Fibroblast of skin of back (primary cell): ENCODE data around the gene ARHGAP6.

ENCODE experiments used
- DNase-seq: peaks from one replicate; pipeline ENCODE4 v3.0.0-alpha.2; 2013

ARHGAP6 gene

DNA sequence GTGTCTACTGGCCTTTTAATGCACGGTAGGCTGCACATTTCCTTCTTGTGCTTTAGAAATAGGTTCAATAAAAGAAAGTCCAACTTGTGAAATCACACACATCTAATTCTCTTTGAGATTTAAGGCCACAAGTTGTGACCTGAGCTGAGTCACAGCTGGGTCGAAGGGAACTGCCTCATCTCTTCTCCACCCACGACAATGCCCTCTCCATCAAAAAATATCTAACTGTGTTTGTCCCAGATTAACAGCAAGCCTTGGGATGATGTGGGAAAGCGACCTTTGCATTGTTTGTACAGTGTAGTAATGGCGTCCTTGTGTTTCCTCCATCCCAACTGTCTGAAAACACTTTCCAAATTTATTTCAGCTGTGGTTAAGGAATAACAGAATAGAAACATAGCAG lies 203.6 kb downstream of the ARHGAP6 start:
- DNase-seq = no peak

DNA sequence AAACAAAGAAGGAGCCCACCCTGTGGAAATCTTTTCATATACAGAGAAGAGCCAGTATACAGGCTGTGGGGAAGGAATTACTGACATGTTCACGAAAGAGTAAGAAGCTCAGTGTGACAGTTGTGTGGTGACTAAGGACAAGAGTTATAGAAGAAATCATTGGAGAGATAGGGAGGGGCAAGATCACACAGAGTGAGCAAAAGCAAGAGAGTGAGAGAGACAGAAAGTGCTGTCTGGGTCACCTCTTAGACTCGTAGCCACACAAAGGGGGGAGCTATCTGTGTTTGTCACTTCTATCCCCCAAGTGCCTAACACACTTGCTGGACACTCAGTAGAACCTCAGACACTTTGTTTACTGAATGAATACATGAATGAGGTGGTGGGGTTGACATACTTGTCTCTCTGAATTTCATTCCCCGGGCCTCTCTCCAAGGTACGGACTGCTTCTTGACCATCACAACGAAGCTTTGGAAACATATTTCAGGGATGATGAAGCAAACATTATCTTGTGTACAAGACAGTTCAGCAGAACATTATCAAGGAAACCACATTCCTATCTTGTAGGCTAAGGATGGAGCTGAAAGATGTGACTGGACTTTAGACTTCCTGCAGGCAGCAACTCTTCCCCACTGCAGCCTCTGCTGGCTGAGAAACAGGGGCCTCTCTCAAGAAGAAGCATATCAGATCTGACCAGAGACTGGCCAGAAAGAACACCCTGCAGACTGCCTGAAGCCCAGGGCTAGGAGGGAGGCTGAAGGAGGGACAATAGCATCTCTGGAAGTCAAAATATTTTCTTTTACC lies 204.3 kb downstream of the ARHGAP6 start:
- DNase-seq = peak; percentile 71

DNA sequence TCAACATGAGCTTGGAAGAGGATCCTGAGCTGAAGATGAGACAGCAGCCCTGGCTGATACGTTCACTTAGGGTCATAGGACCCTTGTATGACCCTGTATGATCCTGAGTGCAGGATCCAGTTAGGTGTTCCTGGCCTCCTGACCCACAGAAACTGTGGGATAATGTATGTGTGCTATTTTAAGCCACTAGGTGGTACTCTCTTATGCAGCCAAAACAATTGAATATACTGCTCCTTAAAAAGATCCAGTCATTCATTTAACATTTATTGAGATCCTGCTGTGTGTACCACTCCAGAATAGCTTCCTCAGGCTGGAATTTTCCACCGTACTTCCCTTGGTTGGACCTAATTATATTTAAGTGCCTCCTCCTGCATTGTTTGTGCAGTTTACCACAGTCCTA lies 205.4 kb downstream of the ARHGAP6 start:
- no peak for DNase-seq

DNA sequence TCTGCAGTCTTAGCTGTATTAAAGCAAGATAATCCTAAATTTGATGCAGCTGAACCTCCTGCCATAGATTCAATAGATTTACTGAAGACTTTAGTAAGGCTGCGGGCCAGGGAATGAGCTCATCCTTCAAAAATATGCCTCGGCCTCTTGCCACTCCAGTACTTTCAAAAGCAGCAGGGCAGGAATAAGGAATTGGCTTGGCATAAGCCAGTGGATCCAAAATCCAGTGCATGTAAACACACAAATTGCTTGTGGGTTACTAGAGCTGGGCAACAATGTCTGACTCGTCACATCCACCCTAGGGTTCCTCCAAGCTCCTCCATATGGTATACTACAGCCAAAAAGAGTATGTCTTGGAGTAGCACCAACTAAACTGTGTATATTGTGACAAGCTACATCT lies 207.6 kb downstream of the ARHGAP6 start:
- DNase-seq = no peak

DNA sequence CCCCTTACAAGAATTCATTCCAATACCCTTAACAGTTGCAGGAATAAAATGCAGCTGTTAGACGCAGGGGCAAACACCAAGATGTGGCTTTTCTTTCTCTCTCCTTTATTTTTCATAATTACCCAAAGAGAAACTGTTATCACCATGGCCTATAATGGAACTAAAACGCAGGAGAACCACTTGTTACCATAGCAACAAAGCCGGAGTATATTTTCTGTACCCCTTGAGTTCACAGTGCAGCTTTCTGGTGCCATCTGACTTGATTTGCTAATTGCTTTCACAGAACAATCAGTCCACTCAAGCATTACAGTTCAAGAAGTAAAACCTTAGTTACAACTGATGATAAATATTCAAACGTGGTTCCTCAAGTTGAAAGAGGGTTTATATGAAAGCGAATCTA lies 214.6 kb downstream of the ARHGAP6 start:
- no peak for DNase-seq

DNA sequence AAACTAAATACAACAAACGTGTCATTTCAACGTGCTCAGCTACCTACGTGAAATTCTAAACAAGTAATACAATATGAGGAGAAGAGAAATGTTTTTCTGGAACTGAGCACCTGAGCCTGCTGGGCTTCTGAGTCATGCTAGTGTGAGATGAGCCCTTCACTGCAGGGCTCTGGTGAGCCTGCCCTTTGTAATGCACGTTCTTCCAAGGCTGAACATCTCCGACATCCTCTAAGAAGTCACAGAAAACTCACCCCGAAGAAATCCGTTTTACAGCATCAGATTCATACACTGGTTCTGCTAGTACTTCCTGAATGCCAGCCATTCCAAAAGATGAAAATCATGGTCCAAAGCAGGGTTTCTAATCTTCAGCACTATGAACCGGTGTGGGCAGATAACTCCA lies 215.4 kb downstream of the ARHGAP6 start:
- DNase-seq = no peak

DNA sequence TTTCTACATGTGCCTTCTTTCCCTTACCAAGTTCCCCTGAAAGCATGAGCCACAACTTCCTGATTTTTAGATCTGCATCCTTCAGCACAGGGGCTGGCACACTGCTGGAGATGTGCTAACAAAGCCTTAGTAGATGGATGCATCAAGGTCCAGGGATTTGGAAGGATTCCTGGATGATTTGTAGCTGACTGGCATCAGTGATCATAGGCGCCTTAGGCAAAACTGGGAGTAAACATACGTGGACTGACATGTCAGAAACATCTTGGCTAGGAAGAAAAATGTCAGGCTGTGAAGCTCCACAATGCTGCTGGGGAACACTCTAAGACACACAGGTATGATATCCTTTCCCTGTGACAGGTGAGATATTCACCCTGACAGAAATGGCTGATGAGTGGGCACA lies 216.1 kb downstream of the ARHGAP6 start:
- no peak for DNase-seq

DNA sequence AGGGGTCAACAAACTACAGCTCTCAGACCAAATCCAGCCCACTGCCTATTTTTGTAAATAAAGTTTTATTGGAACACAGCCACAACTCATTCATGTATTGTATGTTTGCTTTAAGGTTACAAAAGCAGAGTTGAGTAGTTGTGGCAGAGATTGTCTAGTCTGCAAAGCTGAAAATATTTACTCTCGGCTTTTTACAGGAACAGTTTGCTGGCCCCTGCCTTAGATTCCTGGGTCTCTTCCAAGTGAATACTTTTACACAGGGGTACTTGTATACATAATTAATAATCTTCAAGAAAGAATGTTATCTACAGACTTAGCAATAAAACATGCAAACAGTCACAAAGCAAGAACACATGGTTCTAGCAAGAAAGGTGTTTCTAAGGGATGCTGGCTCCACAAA lies 218.3 kb downstream of the ARHGAP6 start:
- no peak for DNase-seq

DNA sequence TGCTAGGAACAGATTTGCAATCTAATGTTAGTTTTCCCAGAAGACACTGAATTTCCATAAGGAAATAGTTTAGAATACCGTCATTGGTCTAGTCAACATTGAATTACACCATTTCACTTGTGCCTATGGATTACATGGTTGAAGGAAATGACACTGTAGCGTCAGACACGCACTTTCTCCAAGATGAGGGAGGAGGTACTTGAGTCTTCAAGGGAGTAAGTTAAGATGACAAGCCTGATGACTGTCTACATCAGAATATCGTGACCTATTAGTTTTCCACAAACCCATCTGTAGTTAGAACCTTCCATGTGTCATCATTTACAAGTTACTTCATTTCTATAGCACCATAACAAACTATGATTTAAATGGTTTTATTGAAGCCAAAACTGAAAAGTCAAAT lies 218.8 kb downstream of the ARHGAP6 start:
- DNase-seq = peak; percentile 52

DNA sequence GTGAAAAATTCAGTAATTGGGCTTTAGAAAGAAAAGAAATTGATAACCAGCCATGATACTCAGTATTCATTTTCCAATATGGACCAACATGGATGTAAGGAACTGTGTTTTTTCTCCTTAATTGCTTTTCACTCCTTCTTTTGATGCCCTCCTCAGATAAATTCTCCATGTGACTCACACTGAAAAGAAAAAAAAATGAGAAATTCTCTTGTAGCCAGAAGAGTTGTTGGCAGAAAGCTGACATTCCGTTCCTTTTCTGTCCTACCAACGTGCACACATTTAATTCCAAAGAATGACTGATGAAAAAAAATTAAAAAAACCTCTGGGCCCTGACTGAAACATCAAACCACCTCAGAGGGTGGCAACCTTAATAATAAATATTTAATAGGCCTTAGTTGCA lies 219.4 kb downstream of the ARHGAP6 start:
- peak; percentile 79 for DNase-seq

DNA sequence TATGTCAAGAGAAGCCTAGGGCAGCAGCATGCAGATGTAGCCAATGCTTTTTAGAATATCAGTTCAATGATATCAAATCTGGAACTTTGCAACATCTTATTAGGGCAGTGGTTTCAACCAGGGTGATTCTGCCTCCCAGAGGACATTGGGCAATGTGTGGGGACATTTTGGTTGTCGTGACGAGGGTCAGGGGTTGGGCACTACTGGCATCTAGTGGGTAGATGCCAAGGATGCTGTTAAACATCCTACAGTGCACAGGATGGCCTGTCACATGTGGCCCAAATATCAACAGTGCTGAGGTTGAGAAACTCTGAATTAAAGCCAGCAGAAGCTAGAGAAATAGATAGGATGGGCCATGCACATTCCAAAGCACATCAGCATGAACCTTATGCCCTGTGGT lies 220.2 kb downstream of the ARHGAP6 start:
- no peak for DNase-seq

DNA sequence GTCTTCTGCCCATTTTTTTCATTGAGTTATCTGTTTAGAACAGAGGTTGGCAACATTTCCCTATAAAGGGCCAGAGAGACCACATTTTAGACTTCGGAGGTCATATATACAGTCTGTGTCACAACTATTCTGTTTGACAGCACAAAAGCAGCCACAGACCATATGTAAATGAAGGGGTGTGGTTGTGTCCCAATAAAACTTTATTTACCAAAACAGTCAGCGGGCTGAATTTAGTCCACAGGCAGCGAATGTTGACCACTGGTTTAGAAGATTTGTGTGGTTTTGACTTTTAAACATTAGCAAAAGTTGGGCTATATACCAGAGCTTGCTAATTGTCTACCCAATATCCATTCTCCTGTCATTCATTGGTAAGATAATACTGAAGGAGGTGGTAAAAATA lies 221.7 kb downstream of the ARHGAP6 start:
- DNase-seq = no peak

DNA sequence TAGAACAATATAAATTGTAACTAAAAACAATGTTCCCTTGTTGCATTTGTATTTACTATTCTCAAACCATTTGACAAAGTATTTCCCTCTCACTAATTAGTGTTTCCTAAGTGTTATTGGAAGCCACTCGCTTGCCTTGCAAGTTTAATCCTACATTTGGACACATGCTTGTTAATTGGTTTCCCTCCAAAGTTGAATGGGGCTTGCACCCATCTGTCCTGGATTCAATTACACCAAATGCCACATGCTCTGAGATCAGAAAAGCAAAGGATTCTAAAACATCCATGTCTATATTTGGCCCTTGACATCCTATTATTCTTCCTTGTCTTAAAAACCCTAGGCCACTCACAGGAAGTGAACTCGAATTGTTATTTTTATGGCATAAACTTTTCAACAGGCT lies 225.9 kb downstream of the ARHGAP6 start:
- DNase-seq = no peak

DNA sequence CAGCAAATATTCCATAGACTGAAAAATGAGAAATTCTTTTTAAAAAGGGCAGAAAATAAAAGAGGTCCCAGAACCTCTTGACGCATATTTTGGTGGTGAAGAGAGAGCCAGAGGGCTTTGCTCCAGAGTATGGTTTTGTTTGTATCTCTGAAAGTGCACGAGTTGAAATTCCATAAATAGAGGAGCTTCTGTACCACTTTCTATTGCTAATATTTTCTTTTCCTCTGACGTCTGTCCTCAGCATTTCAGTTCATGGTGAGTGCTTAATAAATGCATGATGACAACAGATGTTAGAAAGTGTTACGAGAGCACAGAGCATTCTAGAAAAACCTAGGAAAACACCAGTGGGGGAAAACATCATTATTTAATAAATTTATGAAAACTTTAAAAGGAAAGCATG lies 227.0 kb downstream of the ARHGAP6 start:
- DNase-seq = peak; percentile 74

DNA sequence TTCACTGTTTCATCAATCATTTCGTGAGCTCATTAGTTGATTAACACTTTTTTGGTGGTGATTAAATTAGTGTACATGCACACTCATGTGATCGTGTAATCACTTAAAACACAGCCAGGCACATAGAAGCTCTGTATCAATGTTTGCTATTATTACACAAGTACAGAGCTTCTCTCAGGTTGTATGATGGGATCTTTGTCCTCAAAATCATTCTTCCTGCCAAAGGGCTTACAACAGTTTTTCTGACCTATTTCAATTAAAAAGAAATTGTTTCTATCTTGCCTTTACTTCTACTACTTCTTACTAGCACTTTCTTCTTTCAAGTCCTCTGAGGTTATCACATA lies 227.4 kb downstream of the ARHGAP6 start:
- no peak for DNase-seq

DNA sequence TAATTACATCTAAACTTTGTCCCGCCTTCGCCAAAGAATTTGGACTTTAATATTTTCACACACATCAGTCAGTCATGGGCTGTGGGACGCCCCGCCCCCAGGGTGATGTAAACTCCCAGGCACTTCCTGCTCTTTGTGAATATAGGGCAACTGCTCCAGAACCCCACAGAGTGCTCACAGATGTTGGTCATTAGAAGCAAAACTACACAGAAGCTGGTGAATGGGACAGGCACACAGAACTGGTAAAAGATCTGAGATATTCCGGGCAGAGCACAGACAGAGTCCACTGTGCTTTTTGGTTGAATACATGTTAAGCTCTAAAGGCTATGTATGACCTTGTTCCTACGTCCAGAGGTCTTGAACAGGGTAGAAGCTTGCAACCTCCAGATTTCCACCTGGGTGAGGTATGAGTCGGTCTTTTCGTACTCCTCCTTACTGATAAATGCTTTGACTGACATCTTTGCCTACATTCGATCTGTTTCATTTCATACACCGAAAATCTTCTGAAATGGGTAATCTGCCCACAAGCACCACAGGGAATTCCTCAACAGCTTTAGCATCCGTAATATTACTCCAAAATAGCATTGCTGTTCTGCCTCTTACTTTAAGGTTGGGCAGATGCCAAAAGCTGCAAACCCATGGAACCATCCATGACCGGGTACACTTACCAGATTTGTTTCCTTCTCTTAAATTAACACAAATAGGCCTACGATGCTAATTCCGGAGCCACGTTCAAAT lies 227.9 kb downstream of the ARHGAP6 start:
- peak; percentile 90 for DNase-seq

DNA sequence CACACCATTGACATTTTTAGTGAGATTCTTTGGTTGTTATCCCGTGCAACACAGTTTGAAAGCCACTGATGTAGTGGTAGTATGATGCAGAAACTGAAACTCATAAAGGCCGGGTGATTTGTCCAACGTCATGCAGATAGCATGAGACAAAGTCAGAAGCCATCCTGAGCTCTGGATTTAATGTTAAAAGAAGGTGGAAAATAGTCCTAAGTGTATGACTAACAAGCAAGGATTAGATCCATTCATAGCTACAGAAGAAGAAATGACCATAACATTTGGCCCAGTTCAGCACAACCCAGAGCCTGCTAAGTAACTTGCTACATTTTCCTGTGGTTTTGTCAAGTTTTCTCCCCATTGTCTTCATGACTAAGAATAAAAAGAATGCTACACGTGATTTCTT lies 230.2 kb downstream of the ARHGAP6 start:
- peak; percentile 74 for DNase-seq

DNA sequence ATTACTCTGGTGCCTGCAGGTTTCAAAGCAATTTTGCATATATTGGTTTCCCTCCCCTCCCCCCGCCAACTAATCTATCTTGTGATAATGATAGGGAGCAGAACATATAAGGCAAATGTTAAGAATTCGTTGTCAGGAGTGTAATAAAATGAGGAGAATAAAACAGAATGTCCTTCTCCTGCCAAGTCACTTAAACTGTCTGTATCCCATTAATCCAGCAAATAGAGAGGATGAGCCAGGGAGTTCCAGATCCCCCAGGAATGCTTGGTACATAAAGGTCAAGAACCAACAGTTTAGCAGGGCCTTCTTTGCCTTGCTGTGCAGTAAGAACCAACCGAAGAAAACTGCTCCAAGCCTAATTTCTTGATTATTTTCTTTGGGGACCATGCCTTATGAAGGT lies 231.1 kb downstream of the ARHGAP6 start:
- DNase-seq = no peak

DNA sequence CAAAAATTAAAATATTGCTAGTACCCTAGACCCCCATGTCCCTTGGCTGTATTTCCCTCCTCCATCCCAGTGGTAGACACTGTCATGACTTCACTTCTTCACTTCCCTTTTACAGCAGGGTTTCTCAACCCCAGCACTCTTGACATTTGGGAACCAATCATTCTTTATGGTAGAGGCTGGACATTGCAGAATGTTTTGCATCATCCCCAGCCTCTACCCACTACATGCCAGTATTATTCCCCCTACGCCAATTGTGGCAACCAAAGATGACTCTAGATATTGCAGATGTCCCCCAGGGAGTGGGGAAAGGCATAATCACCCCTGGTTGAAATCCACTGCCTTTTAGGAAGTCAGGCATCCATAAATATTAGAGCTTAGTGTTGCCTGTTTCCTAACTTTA lies 233.9 kb downstream of the ARHGAP6 start:
- no peak for DNase-seq

DNA sequence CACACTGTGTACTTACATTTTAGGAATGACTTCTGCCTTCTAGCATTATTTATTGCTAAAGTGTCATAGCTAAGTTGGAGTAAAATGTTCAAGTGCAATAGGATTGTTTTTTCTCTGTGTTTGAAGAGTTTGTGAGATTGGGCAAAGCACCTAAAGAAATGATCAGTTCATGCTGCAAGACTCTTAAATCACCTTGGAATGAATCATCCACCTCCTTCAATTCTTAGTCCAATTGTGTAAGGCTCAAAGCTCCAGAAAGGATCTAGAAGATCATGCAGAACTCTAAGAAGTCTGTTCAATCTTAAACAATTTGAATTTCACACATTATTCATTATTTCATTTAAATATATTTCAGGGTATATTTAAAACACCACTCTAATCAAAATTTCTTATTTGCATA lies 235.4 kb downstream of the ARHGAP6 start:
- no peak for DNase-seq

DNA sequence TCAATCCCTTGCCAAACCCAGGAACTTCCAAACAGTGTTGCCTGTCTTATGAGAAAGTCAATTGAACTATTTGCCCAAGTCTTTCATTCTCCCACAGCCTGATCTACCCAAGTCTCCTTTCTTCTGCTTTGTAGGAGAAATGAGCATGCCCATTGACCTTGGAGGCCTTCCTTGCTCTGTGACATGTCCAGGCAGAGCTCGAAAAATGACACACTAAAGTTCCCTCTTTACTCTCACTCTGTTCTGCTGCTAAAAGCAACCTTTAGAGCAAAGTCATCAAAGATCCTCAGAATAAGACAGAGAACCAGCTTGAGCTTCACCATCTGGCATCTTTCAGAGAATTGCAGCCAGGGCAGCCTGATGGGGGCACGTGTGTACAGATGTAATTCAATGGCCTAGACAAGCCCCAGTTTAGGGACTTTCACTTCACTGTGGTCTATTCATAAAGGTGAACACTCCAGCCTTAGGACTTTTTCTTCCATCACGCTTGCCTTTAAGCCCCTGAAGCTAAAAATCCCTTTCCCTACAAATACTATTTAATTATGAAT lies 236.1 kb downstream of the ARHGAP6 start:
- no peak for DNase-seq

DNA sequence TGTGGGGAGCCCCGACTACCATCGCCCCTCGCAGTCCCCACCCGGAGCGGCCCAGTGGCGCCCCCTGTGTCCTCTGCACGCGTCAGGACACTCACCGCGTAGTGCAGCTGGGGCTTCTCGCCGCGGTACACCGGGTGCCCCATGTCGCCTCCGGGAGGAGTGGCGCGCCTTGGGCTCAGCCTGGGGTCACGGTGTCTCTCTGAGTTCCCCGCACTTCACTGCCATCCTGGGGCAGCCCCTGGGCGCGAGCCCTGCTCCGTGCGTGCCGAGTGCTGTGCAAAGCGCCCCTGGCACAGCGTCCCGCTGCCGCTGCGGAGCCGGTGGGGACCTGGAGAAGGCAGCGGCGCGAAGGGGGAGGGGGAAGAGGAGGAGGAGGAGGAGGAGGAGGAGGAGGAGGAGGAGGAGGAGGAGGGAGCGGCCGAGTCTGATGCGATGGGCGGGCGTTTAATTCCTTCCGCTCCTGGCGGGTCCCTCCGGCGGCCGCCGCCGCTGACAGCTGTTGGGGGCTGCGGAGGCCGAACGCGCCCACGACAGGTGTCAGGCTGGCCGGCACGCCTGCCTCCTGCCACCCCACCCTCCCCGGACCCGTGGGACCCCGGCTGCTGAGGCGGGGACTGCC lies 238.2 kb downstream of the ARHGAP6 start:
- DNase-seq = no peak

DNA sequence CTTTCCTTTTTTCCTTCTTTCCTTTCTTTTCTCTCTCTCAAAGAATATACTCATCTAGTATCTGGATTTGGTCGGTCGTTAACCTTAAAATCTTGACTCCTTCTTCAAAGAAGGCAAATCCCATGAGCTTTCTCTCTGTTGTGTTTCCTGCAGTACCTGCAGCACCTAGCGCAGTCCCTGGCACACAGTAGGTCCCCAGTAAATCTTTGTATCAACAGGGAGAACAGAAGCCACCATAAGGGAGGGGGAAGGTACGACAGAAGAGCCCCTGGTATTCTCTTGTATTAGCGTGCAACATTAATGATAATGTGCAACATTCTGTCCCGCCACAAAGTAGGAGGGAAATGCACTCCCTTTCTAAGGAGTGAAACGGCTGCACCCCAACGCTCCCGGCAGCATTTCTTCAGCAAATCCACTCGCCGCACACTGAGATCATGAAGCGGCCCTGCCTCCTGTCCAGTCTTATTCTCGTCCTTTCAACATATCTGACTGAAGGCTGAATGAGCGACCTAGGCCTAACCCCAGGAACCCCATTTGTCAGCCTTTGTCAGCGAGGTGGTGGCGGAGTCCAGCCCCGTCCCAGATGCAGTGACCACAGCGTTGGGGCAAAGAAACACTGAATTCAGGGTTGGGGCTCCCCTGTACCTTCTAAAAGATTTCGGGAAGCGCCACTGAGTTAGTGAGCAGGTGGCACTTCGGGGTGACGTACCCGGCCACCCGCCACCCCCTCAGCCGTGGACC lies 238.8 kb downstream of the ARHGAP6 start:
- DNase-seq = no peak
